Suprapubic skin (tissue), 4 donors: ENCODE measurements around the gene MLF2. TPM values are rescaled to one million over a fixed set of nuclear protein-coding genes. Genes with fewer than 3 reads are reported as not detected.

ENCODE experiments used
- DNase-seq, 2 donors: peaks; one replicate each; pipeline ENCODE4 v3.0.0-alpha.2; 2019; ENCODE audit warnings: low spot score in 2 of 2
- H3K27ac ChIP-seq: fragments of 200-600 bp; sonication (generic); one replicate; pipeline ENCODE4 v1.5.1; 2019
- H3K27me3 ChIP-seq: fragments of 200-600 bp; sonication (generic); one replicate; pipeline ENCODE4 v1.5.1; 2019
- H3K36me3 ChIP-seq: fragments of 200-600 bp; sonication (generic); one replicate; pipeline ENCODE4 v1.5.1; 2019
- H3K4me1 ChIP-seq: fragments of 200-600 bp; sonication (generic); one replicate; pipeline ENCODE4 v1.5.1; 2019
- H3K4me3 ChIP-seq: fragments of 200-600 bp; sonication (generic); one replicate; pipeline ENCODE4 v1.5.1; 2019; ENCODE audit warnings: mild to moderate bottlenecking
- H3K9me3 ChIP-seq: fragments of 200-600 bp; sonication (generic); one replicate; pipeline ENCODE4 v1.5.1; 2019
- CTCF ChIP-seq, 2 donors: fragments of 200-600 bp in 1 of 2; fragments of 450-650 bp in 1 of 2; sonication (generic) in 1 of 2; IDR thresholded peaks; one replicate each; pipeline ENCODE4 v1.5.1; 2016 to 2019; ENCODE audit warnings: antibody characterized with exemption in 2 of 2, mild to moderate bottlenecking in 1 of 2, moderate library complexity in 1 of 2
- EP300 ChIP-seq: sonication (generic); formaldehyde crosslinking; IDR thresholded peaks from one replicate; pipeline ENCODE4 v1.6.1; 2017; ENCODE audit warnings: antibody characterized with exemption
- POLR2A ChIP-seq, 2 donors: fragments of 450-650 bp; IDR thresholded peaks; one replicate each; pipeline ENCODE4 v1.6.1; 2017; ENCODE audit warnings: antibody characterized with exemption in 2 of 2, mild to moderate bottlenecking in 2 of 2, moderate library complexity in 2 of 2
- POLR2AphosphoS5 ChIP-seq, 3 donors: sonication (generic); formaldehyde crosslinking; IDR thresholded peaks; one replicate each; pipeline ENCODE4 v1.6.1; 2017; ENCODE audit warnings: antibody characterized with exemption in 3 of 3
- WGBS: methylation state at CpG from one replicate; pipeline ENCODE4 v1.1.5; 2018; 5-methylcytosine and 5-hydroxymethylcytosine counted together
- total RNA-seq, 4 donors: library from RNA; depleted of rRNA; stranded (reverse); fragments of >200 nt; gene quantifications; one replicate each; pipeline ENCODE4 v1.1.0, GENCODE V29; 2016

MLF2 gene
- total RNA-seq, 4 donors from 2014 or later = 147 to 195 (median 180) TPM

- Histone ChIP-seq H3K27me3 (no peaks in the 10 kb centered on the region), H3K4me1 (no peaks in the 10 kb centered on the region), H3K36me3 (no peaks in the 10 kb centered on the region), H3K4me3 (peak overlapping the region; percentile 16), H3K9me3 (no peaks in the 10 kb centered on the region), H3K27ac (peak overlapping the region; percentile 45)
- WGBS = 72% methylated on average over 13 of the region's 13 CpGs
- TF ChIP-seq EP300 = no peak
- TF ChIP-seq POLR2AphosphoS5 (IDR thresholded peaks at IDR 0.05) = no peak
- no peak for DNase-seq
Observed at GRCh38 chr12:6791931-6792520, 39.1 kb upstream of the MLF2 start.

- H3K27ac ChIP-seq = no peak overlapping the region
- TF ChIP-seq EP300 (no peak), CTCF (IDR thresholded peaks at IDR 0.05) (no peak), POLR2A (IDR thresholded peaks at IDR 0.05) (no peak), POLR2AphosphoS5 (IDR thresholded peaks at IDR 0.05) (no peak)
- H3K9me3 ChIP-seq = no peaks in the 10 kb centered on the region
- no peaks in the 10 kb centered on the region for H3K4me1 ChIP-seq
- 77% methylated on average over 12 of the region's 12 CpGs for WGBS
- no peaks in the 10 kb centered on the region for H3K36me3 ChIP-seq
- no peaks in the 10 kb centered on the region for H3K27me3 ChIP-seq
- DNase-seq = no peak
- peak overlapping the region; percentile 34 for H3K4me3 ChIP-seq
Observed at GRCh38 chr12:6790496-6791150, 37.7 kb upstream of the MLF2 start.

- H3K27me3 ChIP-seq = no peaks in the 10 kb centered on the region
- TF ChIP-seq POLR2AphosphoS5 (IDR thresholded peaks at IDR 0.05) (no peak), POLR2A (IDR thresholded peaks at IDR 0.05) (peak in 1 of 2 donors; percentile 33)
- H3K4me3 ChIP-seq = peak within 1 kb of the TSS; percentile 34
- H3K9me3 ChIP-seq = no peaks in the 10 kb centered on the region
- no peaks in the 10 kb centered on the region for H3K4me1 ChIP-seq
- 63% methylated on average over 18 of the region's 18 CpGs for WGBS
- no peak for DNase-seq
- no peaks in the 10 kb centered on the region for H3K36me3 ChIP-seq
- peak within 1 kb of the TSS; percentile 56 for H3K27ac ChIP-seq
Observed at GRCh38 chr12:6788972-6789924, 36.3 kb upstream of the MLF2 start, which contains the start of gene CD4. CD4 (plus strand) TSS chr12:6789528; CDS start chr12:6800139, 10,611 bp downstream.

GRCh38 chr12:6787309-6787708, 34.4 kb upstream of the MLF2 start:
- 92% methylated on average over 5 of the region's 5 CpGs for WGBS

GRCh38 chr12:6786416-6787094, 33.6 kb upstream of the MLF2 start:
- H3K4me1 ChIP-seq = no peaks in the 10 kb centered on the region
- H3K9me3 ChIP-seq = no peaks in the 10 kb centered on the region
- no peak overlapping the region for H3K4me3 ChIP-seq
- no peak overlapping the region for H3K27ac ChIP-seq
- 76% methylated on average over 9 of the region's 9 CpGs for WGBS
- TF ChIP-seq POLR2A (IDR thresholded peaks at IDR 0.05) (no peak), CTCF (IDR thresholded peaks at IDR 0.05) (no peak), EP300 (no peak), POLR2AphosphoS5 (IDR thresholded peaks at IDR 0.05) (no peak)
- H3K36me3 ChIP-seq = no peaks in the 10 kb centered on the region
- no peaks in the 10 kb centered on the region for H3K27me3 ChIP-seq
- DNase-seq = no peak

More at GRCh38 chr12:6787309-6787708, 34.4 kb upstream of the MLF2 start:
- TF ChIP-seq POLR2A (IDR thresholded peaks at IDR 0.05) (no peak), EP300 (no peak), CTCF (IDR thresholded peaks at IDR 0.05) (no peak), POLR2AphosphoS5 (IDR thresholded peaks at IDR 0.05) (no peak)
- no peaks in the 10 kb centered on the region for H3K9me3 ChIP-seq
- no peaks in the 10 kb centered on the region for H3K4me1 ChIP-seq
- H3K36me3 ChIP-seq = no peaks in the 10 kb centered on the region
- H3K4me3 ChIP-seq = no peak overlapping the region
- H3K27ac ChIP-seq = no peak overlapping the region
- H3K27me3 ChIP-seq = no peaks in the 10 kb centered on the region
- DNase-seq = no peak
